Measurements from ENCODE around the gene RAP1GAP. TPM values are rescaled to one million over a fixed set of nuclear protein-coding genes. Genes with fewer than 3 reads are reported as not detected.

The RAP1GAP gene
- total RNA-seq, 2 experiments from 2014 or later = 1.3 to 1.6 TPM

DNA sequence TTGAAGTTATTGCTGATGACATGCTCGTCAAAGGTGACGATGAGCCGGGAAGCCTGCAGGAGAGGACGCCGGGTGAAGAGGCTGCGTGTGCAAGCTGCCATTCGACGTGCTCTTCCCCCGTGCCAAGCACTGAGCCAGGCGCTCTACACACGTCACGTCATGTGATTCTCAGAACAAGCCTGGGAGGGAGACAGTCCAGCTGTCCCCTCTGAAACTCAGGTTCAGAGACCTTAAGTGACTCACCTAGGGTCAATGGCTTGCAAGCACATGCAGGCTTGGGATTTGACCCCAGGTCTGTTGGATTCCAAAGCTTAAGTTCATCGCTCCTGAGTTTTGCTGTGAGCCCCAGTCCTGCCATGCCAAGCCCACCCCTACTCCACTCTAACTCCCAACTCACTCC lies 57.1 kb downstream of the RAP1GAP start:
- Mint-ChIP-seq H3K4me1 (ENCODE audit: low read depth) (peaks cover 8% of the 10 kb centered on the region), H3K4me3 (no peak overlapping the region), H3K27ac (no peak overlapping the region), H3K9me3 (no peaks in the 10 kb centered on the region), H3K36me3 (ENCODE audit: low read depth) (no peaks in the 10 kb centered on the region), H3K27me3 (peaks cover 13% of the 10 kb centered on the region)
- ChIA-PET CTCF (no interaction called here), POLR2A (no interaction called here)
- DNase-seq (no peak), ATAC-seq (no peak)
- TF ChIP-seq, protein P1, sequence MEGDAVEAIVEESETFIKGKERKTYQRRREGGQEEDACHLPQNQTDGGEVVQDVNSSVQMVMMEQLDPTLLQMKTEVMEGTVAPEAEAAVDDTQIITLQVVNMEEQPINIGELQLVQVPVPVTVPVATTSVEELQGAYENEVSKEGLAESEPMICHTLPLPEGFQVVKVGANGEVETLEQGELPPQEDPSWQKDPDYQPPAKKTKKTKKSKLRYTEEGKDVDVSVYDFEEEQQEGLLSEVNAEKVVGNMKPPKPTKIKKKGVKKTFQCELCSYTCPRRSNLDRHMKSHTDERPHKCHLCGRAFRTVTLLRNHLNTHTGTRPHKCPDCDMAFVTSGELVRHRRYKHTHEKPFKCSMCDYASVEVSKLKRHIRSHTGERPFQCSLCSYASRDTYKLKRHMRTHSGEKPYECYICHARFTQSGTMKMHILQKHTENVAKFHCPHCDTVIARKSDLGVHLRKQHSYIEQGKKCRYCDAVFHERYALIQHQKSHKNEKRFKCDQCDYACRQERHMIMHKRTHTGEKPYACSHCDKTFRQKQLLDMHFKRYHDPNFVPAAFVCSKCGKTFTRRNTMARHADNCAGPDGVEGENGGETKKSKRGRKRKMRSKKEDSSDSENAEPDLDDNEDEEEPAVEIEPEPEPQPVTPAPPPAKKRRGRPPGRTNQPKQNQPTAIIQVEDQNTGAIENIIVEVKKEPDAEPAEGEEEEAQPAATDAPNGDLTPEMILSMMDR (IDR thresholded peaks at IDR 0.05) = no peak
- intact Hi-C loops (cut with micrococcal nuclease) = no loop called here

DNA sequence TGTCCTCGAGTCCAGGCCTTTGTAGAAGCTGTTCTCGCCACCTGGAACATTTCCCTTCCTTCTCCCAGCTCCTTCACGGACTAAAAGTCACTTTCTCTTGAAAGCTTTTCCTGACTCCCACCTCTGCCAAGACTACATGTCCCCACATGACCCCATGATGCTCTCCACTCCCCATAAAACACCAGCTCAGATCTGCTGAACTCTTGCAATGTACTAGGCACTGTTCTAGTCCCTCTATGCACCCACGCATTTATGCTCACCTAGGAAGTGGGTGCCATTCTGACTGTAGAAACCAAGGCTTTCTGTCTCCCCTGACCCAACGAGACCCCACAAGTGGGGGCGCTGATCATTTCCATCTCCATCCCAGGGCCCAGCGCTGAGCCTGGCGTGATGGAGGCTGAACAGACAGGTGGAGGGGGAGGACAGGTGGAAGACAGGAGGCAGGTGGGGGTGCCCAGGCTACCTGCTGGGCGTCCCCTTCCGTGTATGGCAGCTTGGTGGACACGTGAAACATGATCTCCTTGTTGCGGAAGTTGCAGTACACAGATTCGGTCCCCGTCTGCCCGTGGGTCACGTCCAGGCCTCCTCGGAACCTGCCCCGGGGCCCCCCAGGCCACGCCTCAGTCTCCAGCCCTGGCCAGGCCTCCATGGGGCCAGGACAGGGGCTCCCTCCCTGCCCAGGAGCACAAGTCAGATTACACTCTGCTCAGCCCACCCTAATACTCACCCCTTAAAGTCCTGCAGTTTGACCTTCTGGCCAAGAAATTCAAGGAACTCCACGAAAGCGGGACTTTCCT lies 58.0 kb downstream of the RAP1GAP start:
- DNase-seq = no peak
- TF ChIP-seq, protein P1 (IDR thresholded peaks at IDR 0.05) = no peak
- Mint-ChIP-seq H3K27me3 (peaks cover 13% of the 10 kb centered on the region), H3K4me3 (no peak overlapping the region), H3K36me3 (ENCODE audit: low read depth) (no peaks in the 10 kb centered on the region), H3K9me3 (no peaks in the 10 kb centered on the region), H3K27ac (no peak overlapping the region), H3K4me1 (ENCODE audit: low read depth) (peaks cover 8% of the 10 kb centered on the region)
- POLR2A ChIA-PET = interaction anchor here (0.7 to 1.2 kb wide), 2 partner anchors 10 to 11 kb away, joined by 3 to 6 read pairs; no protein-coding TSS in a partner anchor
- ATAC-seq = no peak
- CTCF ChIA-PET = interaction anchor here (1.0 to 1.2 kb wide), 2 partner anchors 102 to 341 kb away, joined by 3 to 4 read pairs; partner anchors contain the start of gene ALPL
- intact Hi-C loops (cut with micrococcal nuclease) = no loop called here

DNA sequence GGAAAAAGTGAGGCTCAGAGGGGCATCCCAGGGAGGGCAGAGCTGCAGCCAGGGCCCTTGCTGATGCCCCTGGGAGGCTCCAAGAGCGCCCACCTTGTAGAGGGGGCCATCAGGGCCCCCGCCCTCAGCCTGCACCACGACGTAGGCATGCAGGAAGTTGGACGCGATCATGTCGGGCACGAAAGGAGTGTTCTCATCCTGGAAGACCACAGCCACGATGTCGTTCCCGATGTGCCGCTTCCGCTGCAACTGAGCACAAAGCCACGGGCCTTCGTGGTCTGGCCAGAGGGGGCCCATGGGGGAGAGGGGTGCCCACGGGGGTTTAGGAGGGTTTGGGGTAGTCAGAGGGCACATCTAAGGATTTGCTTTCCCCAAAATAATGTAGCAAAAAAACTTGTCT lies 59.1 kb downstream of the RAP1GAP start:
- ChIA-PET POLR2A (interaction anchor here (1.2 kb wide), 1 partner anchor 11 kb away, joined by 3 read pairs; no protein-coding TSS in a partner anchor), CTCF (interaction anchor here (1.0 to 1.2 kb wide), 2 partner anchors 101 to 340 kb away, joined by 3 to 4 read pairs; partner anchors contain the start of gene ALPL)
- DNase-seq = no peak
- H3K36me3 Mint-ChIP-seq (ENCODE audit: low read depth) = no peaks in the 10 kb centered on the region
- H3K4me3 Mint-ChIP-seq = no peak overlapping the region
- no peak overlapping the region for H3K27ac Mint-ChIP-seq
- intact Hi-C loops (cut with micrococcal nuclease) = no loop called here
- TF ChIP-seq, protein P1 (IDR thresholded peaks at IDR 0.05) = no peak
- peaks cover 13% of the 10 kb centered on the region for H3K27me3 Mint-ChIP-seq
- peaks cover 8% of the 10 kb centered on the region for H3K4me1 Mint-ChIP-seq (ENCODE audit: low read depth)
- no peak for ATAC-seq
- no peaks in the 10 kb centered on the region for H3K9me3 Mint-ChIP-seq

DNA sequence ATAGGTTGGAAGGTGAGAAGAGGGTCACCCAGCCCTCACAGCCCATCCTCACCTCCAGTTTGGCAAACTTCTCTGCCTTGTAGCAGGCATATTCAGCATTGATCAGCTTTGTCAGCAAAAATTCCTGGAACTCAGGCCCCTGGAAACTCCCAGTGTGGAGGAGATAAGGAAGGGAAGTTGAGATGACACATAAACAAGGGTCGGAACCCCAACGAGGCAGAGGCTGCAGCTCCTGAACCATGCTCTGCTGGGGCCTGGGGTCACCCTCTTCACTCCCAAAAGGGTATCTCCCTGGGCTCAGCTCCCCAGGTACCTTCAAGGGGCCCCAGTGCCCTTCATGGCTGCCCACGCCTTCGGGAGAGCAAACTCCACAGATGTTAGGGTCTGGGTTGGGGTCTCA lies 60.4 kb downstream of the RAP1GAP start:
- no peaks in the 10 kb centered on the region for H3K36me3 Mint-ChIP-seq (ENCODE audit: low read depth)
- ChIA-PET POLR2A (interaction anchor here (0.5 kb wide), 1 partner anchor 251 kb away, joined by 3 read pairs; no protein-coding TSS in a partner anchor), CTCF (no interaction called here)
- TF ChIP-seq, protein P1 (IDR thresholded peaks at IDR 0.05) = no peak
- H3K9me3 Mint-ChIP-seq = no peaks in the 10 kb centered on the region
- H3K27ac Mint-ChIP-seq = no peak overlapping the region
- ATAC-seq (no peak), DNase-seq (no peak)
- no peak overlapping the region for H3K4me3 Mint-ChIP-seq
- peaks cover 8% of the 10 kb centered on the region for H3K4me1 Mint-ChIP-seq (ENCODE audit: low read depth)
- peaks cover 13% of the 10 kb centered on the region for H3K27me3 Mint-ChIP-seq
- intact Hi-C loops (cut with micrococcal nuclease) = no loop called here

Data from activated CD8-positive, alpha-beta T cell treated with anti-CD3 and anti-CD28 coated beads for 36 hours (primary cell).